Measurements from ENCODE around the gene LIMS4.
"Not testable (repeated sequence)": the region's sequence is repeated elsewhere in the genome, so short reads cannot be mapped to it uniquely, and the experiment has no call there.

Gene LIMS4

GRCh38 chr2:110449127-110449947, 23.3 kb downstream of the LIMS4 start:
- DNase-seq: not testable (repeated sequence)

GRCh38 chr2:110446644-110447043, 26.0 kb downstream of the LIMS4 start:
- not testable (repeated sequence) for DNase-seq

- DNase-seq: not testable (repeated sequence)
Observed at GRCh38 chr2:110443305-110444005, 29.2 kb downstream of the LIMS4 start.

GRCh38 chr2:110441905-110442304, 30.7 kb downstream of the LIMS4 start:
- not testable (repeated sequence) for DNase-seq

GRCh38 chr2:110434565-110434964, 38.1 kb downstream of the LIMS4 start:
- not testable (repeated sequence) for DNase-seq

- not testable (repeated sequence) for DNase-seq
Observed at GRCh38 chr2:110425725-110426124, 46.9 kb downstream of the LIMS4 start.

- DNase-seq: peak; percentile 4
Observed at GRCh38 chr2:110424421-110424820, 48.2 kb downstream of the LIMS4 start.

- DNase-seq: not testable (repeated sequence)
Observed at GRCh38 chr2:110423574-110423962, 49.0 kb downstream of the LIMS4 start.

- DNase-seq: not testable (repeated sequence)
Observed at GRCh38 chr2:110422852-110423573, 49.6 kb downstream of the LIMS4 start.

- DNase-seq: not testable (repeated sequence)
Observed at GRCh38 chr2:110420641-110421354, 51.8 kb downstream of the LIMS4 start.

- DNase-seq: not testable (repeated sequence)
Observed at GRCh38 chr2:110407142-110407541, 65.5 kb downstream of the LIMS4 start.

- DNase-seq: not testable (repeated sequence)
Observed at GRCh38 chr2:110404988-110405387, 67.6 kb downstream of the LIMS4 start.

- not testable (repeated sequence) for DNase-seq
Observed at GRCh38 chr2:110404246-110404645, 68.4 kb downstream of the LIMS4 start.

- not testable (repeated sequence) for DNase-seq
Observed at GRCh38 chr2:110401001-110401618, 71.5 kb downstream of the LIMS4 start.

- DNase-seq: not testable (repeated sequence)
Observed at GRCh38 chr2:110399378-110399777, 73.2 kb downstream of the LIMS4 start.

GRCh38 chr2:110395990-110396389, 76.6 kb downstream of the LIMS4 start:
- not testable (repeated sequence) for DNase-seq

All from activated T-cell treated with anti-CD3 and anti-CD28 coated beads, Interleukin-2, amount 50 U/mL, for 1 hour (primary cell).